H1 (cell line): Measurements from ENCODE around the gene INHA.

Experiments
- BACH1 ChIP-seq: IDR thresholded peaks from 2 replicates; pipeline ENCODE4 v1.6.1; 2012; ENCODE audit warnings: low read length, improper control_type of control experiment
- CEBPB ChIP-seq: IDR thresholded peaks from 2 replicates; pipeline ENCODE4 v1.6.1; 2012; ENCODE audit warnings: low read depth, low read length
- CHD1 ChIP-seq: IDR thresholded peaks from 2 replicates; pipeline ENCODE4 v1.6.1; 2012; ENCODE audit warnings: low read depth, low read length, improper control_type of control experiment
- MAX ChIP-seq: IDR thresholded peaks from 2 replicates; pipeline ENCODE4 v1.6.1; 2012; ENCODE audit warnings: inconsistent platforms
- POLR2AphosphoS5 ChIP-seq: IDR thresholded peaks from 2 replicates; pipeline ENCODE4 v1.6.1; 2011; ENCODE audit warnings: low read depth, low read length
- SP1 ChIP-seq: IDR thresholded peaks from 2 replicates; pipeline ENCODE4 v1.6.1; 2011; ENCODE audit warnings: low read depth, low read length
- TF ChIP-seq, protein P1 (sequence below), 3 experiments: IDR thresholded peaks; 1 replicate in 2 of 3; 2 replicates in 1 of 3; pipeline versions ENCODE4 v1.5.1 to v1.6.1; 2011; ENCODE audit warnings: low read length in 3 of 3, mild to moderate bottlenecking in 3 of 3, inconsistent platforms in 2 of 3, low read depth in 1 of 3, moderate library complexity in 1 of 3; ENCODE audit not compliant: insufficient read depth in 1 of 3; ENCODE audit errors: control extremely low read depth in 1 of 3

- TF ChIP-seq, protein P1, sequence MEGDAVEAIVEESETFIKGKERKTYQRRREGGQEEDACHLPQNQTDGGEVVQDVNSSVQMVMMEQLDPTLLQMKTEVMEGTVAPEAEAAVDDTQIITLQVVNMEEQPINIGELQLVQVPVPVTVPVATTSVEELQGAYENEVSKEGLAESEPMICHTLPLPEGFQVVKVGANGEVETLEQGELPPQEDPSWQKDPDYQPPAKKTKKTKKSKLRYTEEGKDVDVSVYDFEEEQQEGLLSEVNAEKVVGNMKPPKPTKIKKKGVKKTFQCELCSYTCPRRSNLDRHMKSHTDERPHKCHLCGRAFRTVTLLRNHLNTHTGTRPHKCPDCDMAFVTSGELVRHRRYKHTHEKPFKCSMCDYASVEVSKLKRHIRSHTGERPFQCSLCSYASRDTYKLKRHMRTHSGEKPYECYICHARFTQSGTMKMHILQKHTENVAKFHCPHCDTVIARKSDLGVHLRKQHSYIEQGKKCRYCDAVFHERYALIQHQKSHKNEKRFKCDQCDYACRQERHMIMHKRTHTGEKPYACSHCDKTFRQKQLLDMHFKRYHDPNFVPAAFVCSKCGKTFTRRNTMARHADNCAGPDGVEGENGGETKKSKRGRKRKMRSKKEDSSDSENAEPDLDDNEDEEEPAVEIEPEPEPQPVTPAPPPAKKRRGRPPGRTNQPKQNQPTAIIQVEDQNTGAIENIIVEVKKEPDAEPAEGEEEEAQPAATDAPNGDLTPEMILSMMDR (IDR thresholded peaks at IDR 0.05; ENCODE audit: control extremely low read depth in 1 of 3, insufficient read depth in 1 of 3, low read depth in 1 of 3, low read length in 3 of 3) = no peak
- TF ChIP-seq SP1 = no peak
- TF ChIP-seq CHD1 = no peak
- TF ChIP-seq MAX = no peak
- TF ChIP-seq CEBPB = no peak
- TF ChIP-seq POLR2AphosphoS5 = no peak
- TF ChIP-seq BACH1 = no peak
These were observed 24.5 kb upstream of the INHA start for GRCh38 chr2:219547621-219548020.
